Measurements from ENCODE around the gene TMEM106C. TPM values are rescaled to one million over a fixed set of nuclear protein-coding genes. Genes with fewer than 3 reads are reported as not detected.

Gene TMEM106C
- total RNA-seq, 1 donor from 2014 or later, result 31.3 TPM

DNA sequence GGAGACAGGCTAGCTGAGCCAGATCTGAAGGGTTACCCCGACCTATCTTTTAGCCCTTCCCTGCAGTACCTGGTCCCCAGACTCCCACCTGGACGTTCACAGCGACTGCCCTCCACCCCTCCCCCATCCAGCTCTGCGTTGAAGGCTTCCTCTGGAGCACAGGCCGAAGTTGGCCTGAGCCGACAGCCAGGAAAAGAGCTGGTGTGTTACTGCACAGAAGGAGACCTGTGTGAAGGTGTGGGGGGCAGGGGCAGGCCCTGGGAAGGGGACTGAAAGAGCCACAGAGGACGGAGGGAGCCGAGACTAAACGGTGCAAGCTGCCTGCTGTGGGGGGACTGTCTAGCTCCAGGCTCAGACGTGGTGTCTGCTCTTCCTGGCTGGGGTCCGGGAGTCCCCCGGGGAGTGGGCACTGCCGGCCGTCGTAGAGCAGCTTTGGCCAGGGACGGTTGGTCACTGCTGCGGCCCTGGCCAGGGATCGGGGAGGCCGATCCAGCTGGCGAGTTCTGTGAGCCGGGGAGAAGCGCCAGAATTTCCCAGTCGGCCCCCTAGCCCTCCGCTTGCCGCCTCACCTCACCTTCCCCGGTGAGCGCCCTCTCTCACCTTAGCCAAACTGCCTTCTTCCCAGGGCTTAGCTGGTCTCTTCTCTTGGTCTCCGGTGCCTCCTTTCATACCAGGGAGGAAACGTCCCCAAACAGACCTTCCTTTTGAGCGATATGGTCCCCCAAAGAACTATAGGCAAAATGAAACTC lies 41.8 kb downstream of the TMEM106C start:
- TF ChIP-seq, protein P1, sequence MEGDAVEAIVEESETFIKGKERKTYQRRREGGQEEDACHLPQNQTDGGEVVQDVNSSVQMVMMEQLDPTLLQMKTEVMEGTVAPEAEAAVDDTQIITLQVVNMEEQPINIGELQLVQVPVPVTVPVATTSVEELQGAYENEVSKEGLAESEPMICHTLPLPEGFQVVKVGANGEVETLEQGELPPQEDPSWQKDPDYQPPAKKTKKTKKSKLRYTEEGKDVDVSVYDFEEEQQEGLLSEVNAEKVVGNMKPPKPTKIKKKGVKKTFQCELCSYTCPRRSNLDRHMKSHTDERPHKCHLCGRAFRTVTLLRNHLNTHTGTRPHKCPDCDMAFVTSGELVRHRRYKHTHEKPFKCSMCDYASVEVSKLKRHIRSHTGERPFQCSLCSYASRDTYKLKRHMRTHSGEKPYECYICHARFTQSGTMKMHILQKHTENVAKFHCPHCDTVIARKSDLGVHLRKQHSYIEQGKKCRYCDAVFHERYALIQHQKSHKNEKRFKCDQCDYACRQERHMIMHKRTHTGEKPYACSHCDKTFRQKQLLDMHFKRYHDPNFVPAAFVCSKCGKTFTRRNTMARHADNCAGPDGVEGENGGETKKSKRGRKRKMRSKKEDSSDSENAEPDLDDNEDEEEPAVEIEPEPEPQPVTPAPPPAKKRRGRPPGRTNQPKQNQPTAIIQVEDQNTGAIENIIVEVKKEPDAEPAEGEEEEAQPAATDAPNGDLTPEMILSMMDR (IDR thresholded peaks at IDR 0.05), result no peak
- POLR2A ChIA-PET, result interaction anchor here (0.9 kb wide), 1 partner anchor 15 kb away, joined by 3 read pairs; no protein-coding TSS in a partner anchor

GRCh38 chr12:48005750-48006021 lies 42.3 kb downstream of the TMEM106C start:
- Mint-ChIP-seq H3K27ac (no peak overlapping the region), H3K27me3 (peaks cover 71% of the 10 kb centered on the region), H3K9me3 (no peaks in the 10 kb centered on the region), H3K36me3 (ENCODE audit: low read depth) (no peaks in the 10 kb centered on the region), H3K4me1 (peaks cover 36% of the 10 kb centered on the region), H3K4me3 (no peak overlapping the region)
- DNase-seq (no peak), ATAC-seq (ENCODE audit: low read depth) (no peak)
- intact Hi-C loops (cut with micrococcal nuclease), result no loop called here
- CTCF ChIA-PET, result no interaction called here
- TF ChIP-seq, protein P1 (IDR thresholded peaks at IDR 0.05), result no peak
- POLR2A ChIA-PET, result no interaction called here

More for the DNA sequence above, 41.8 kb downstream of the TMEM106C start:
- H3K4me1 Mint-ChIP-seq, result peaks cover 36% of the 10 kb centered on the region
- no peak overlapping the region for H3K4me3 Mint-ChIP-seq
- DNase-seq (no peak), ATAC-seq (ENCODE audit: low read depth) (no peak)
- no peak overlapping the region for H3K27ac Mint-ChIP-seq
- peaks cover 75% of the 10 kb centered on the region for H3K27me3 Mint-ChIP-seq
- CTCF ChIA-PET, result no interaction called here
- intact Hi-C loops (cut with micrococcal nuclease), result no loop called here
- no peaks in the 10 kb centered on the region for H3K36me3 Mint-ChIP-seq (ENCODE audit: low read depth)
- H3K9me3 Mint-ChIP-seq, result no peaks in the 10 kb centered on the region

DNA sequence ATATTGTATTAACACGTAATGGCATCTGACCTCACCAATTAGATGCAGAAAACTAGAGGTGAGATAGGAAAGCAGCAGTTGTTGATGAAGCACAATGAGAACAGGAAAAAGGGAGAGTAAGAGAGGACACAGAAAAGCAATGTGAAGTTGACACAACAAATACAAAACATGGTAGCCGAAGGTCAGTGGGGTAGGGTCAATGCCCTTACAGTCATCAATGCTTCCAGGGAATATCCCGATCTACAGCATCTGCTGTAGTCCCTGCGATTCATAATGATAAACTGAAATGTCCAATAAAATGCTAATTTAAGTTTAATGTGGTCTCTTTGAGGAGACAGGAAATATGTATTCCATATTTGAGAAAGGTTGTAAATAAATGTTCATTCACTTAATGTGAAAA lies 43.8 kb downstream of the TMEM106C start:
- no peak overlapping the region for H3K4me3 Mint-ChIP-seq
- ATAC-seq (ENCODE audit: low read depth) (no peak), DNase-seq (no peak)
- no peak overlapping the region for H3K27ac Mint-ChIP-seq
- POLR2A ChIA-PET, result interaction anchor here (0.6 kb wide), 1 partner anchor 26 kb away, joined by 3 read pairs; no protein-coding TSS in a partner anchor
- H3K4me1 Mint-ChIP-seq, result peaks cover 21% of the 10 kb centered on the region
- peaks cover 67% of the 10 kb centered on the region for H3K27me3 Mint-ChIP-seq
- CTCF ChIA-PET, result no interaction called here
- TF ChIP-seq, protein P1 (IDR thresholded peaks at IDR 0.05), result no peak
- intact Hi-C loops (cut with micrococcal nuclease), result no loop called here
- H3K9me3 Mint-ChIP-seq, result no peaks in the 10 kb centered on the region
- H3K36me3 Mint-ChIP-seq (ENCODE audit: low read depth), result no peaks in the 10 kb centered on the region

DNA sequence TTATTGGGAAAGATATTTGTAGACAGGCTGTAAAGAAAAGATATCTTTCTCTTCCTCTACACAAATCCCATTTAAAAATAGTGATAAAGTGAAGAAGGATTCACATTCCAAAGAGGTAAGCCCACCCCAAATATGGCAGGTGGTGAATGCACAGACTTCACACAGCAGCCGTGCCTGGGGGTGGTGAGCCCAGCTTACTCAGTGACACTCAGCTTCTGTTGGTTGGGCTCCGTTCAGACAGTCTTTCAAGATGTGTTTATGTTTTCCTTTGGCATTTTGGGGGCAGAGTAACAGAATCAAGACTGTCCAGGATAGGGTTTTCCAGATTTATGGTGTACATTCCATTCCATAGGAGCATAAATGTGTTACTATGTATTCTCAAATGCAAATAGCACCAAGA lies 45.0 kb downstream of the TMEM106C start:
- ChIA-PET CTCF (no interaction called here), POLR2A (no interaction called here)
- TF ChIP-seq, protein P1 (IDR thresholded peaks at IDR 0.05), result no peak
- DNase-seq (no peak), ATAC-seq (ENCODE audit: low read depth) (no peak)
- intact Hi-C loops (cut with micrococcal nuclease), result no loop called here
- H3K9me3 Mint-ChIP-seq, result no peaks in the 10 kb centered on the region
- no peaks in the 10 kb centered on the region for H3K36me3 Mint-ChIP-seq (ENCODE audit: low read depth)
- H3K27ac Mint-ChIP-seq, result no peak overlapping the region
- H3K27me3 Mint-ChIP-seq, result peaks cover 60% of the 10 kb centered on the region
- no peak overlapping the region for H3K4me3 Mint-ChIP-seq
- peaks cover 10% of the 10 kb centered on the region for H3K4me1 Mint-ChIP-seq

- Mint-ChIP-seq H3K4me1 (peaks cover 4% of the 10 kb centered on the region), H3K27me3 (peaks cover 55% of the 10 kb centered on the region), H3K36me3 (ENCODE audit: low read depth) (no peaks in the 10 kb centered on the region), H3K27ac (no peak overlapping the region), H3K9me3 (no peaks in the 10 kb centered on the region), H3K4me3 (no peak overlapping the region)
- intact Hi-C loops (cut with micrococcal nuclease), result no loop called here
- ATAC-seq (ENCODE audit: low read depth) (no peak), DNase-seq (no peak)
- TF ChIP-seq, protein P1 (IDR thresholded peaks at IDR 0.05), result no peak
- ChIA-PET POLR2A (no interaction called here), CTCF (no interaction called here)
Observed at GRCh38 chr12:48008950-48009349, 45.6 kb downstream of the TMEM106C start.
